Kidney (tissue), 14 donors: ENCODE results near the gene C5orf46. TPM values are rescaled to one million over a fixed set of nuclear protein-coding genes. Genes with fewer than 3 reads are reported as not detected.
"Not testable (repeated sequence)": the region's sequence is repeated elsewhere in the genome, so short reads cannot be mapped to it uniquely, and the experiment has no call there.

Experiments
- DNase-seq, 5 donors: peaks; one replicate each; pipeline ENCODE4 v3.0.0-alpha.2; 2013 to 2020
- FAIRE-seq: peaks from 2 replicates; lab custom pipeline; 2012; peaks lifted over from hg19 to GRCh38; lab: Jason Lieb, UNC
- H3K27ac ChIP-seq, 2 donors: one replicate each; pipeline ENCODE4 v1.7.0; 2013; ENCODE audit warnings: low read depth in 2 of 2, low read length in 2 of 2, inconsistent platforms in 1 of 2
- H3K27me3 ChIP-seq: one replicate; pipeline ENCODE4 v1.7.1; 2013; ENCODE audit warnings: low read length, inconsistent platforms; ENCODE audit not compliant: control insufficient read depth, insufficient read depth
- H3K36me3 ChIP-seq, 3 donors: one replicate each; pipeline versions ENCODE4 v1.7.0 to v1.7.1; 2013; ENCODE audit warnings: low read length in 3 of 3, control low read depth in 1 of 3, inconsistent platforms in 1 of 3; ENCODE audit not compliant: insufficient read depth in 3 of 3, control insufficient read depth in 2 of 3
- H3K4me1 ChIP-seq, 3 donors: one replicate each; pipeline versions ENCODE4 v1.7.0 to v1.7.1; 2013; ENCODE audit warnings: low read length in 3 of 3, inconsistent platforms in 1 of 3, low read depth in 1 of 3; ENCODE audit not compliant: control insufficient read depth in 2 of 3, insufficient read depth in 2 of 3
- H3K4me3 ChIP-seq, 3 donors: one replicate each; pipeline versions ENCODE4 v1.7.0 to v1.8.1; 2013; ENCODE audit warnings: low read length in 3 of 3, control low read depth in 1 of 3, inconsistent platforms in 1 of 3
- H3K9ac ChIP-seq, 3 donors: one replicate each; pipeline versions ENCODE4 v1.7.0 to v1.7.1; 2013; ENCODE audit warnings: low read length in 3 of 3, control low read depth in 1 of 3, inconsistent platforms in 1 of 3
- H3K9me3 ChIP-seq, 3 donors: one replicate each; pipeline versions ENCODE4 v1.7.0 to v1.7.1; 2013; ENCODE audit warnings: low read length in 3 of 3, control low read depth in 1 of 3, inconsistent platforms in 1 of 3; ENCODE audit not compliant: control insufficient read depth in 2 of 3, insufficient read depth in 1 of 3
- CTCF ChIP-seq: IDR thresholded peaks from 3 replicates; pipeline ENCODE4 v1.5.1; 2012; ENCODE audit warnings: mild to moderate bottlenecking, moderate library complexity, borderline replicate concordance; ENCODE audit not compliant: insufficient read depth; ENCODE audit errors: extremely low read depth
- intact Hi-C: fragments of 100-400 bp; cut with DNase I; formaldehyde crosslinking; loops from one replicate; pipeline ENCODE4 v1.11.1; 2022
- polyA plus RNA-seq: library from polyadenylated mRNA; stranded (reverse); fragments of 350-450 nt; fragmentation: Illumina TruSeq; extraction: RNeasy Lipid Tissue Mini Kit (QIAGEN cat#74804); gene quantifications from one replicate; pipeline ENCODE4 v1.2.3, GENCODE V29; 2014; ENCODE audit warnings: low read depth, low replicate concordance; ENCODE audit not compliant: insufficient read depth
- total RNA-seq: library from RNA; stranded (reverse); fragmentation: NEBNext Ultra II Directional; extraction: Animal tissue kit (Norgen Biotek cat#: 25700); gene quantifications from one replicate; pipeline ENCODE4 v1.2.1, GENCODE V29; 2021
- donor health status: control.
- donor health status: control.
- donor health status: control.
- donor health status: control.
- donor health status: control.
- donor health status: DM: yes; HTN: yes; CAD: no.
- donor health status: Normal renal cell carcinoma (clear cell type).

The C5orf46 gene
- total and polyA plus RNA-seq, 2 donors from 2014 or later, result not detected

- no peak overlapping the region for H3K4me3 ChIP-seq
- no peak for FAIRE-seq
- H3K4me1 ChIP-seq, result no peaks in the 10 kb centered on the region
- H3K27me3 ChIP-seq, result no peaks in the 10 kb centered on the region
- H3K9ac ChIP-seq, result no peak overlapping the region
- no peaks in the 10 kb centered on the region for H3K9me3 ChIP-seq
- intact Hi-C loops, result no loop called here
- no peak for TF ChIP-seq CTCF
- no peaks in the 10 kb centered on the region for H3K36me3 ChIP-seq
- H3K27ac ChIP-seq, result no peak overlapping the region
- no peak for DNase-seq
Observed at GRCh38 chr5:147876141-147876540, 30.2 kb downstream of the C5orf46 start.

GRCh38 chr5:147874910-147875367 is 31.4 kb downstream of the C5orf46 start:
- FAIRE-seq (no peak), DNase-seq (no peak)
- H3K9me3 ChIP-seq, result no peaks in the 10 kb centered on the region
- no peak overlapping the region for H3K4me3 ChIP-seq
- intact Hi-C loops, result no loop called here
- H3K27ac ChIP-seq, result no peak overlapping the region
- no peak overlapping the region for H3K9ac ChIP-seq
- H3K27me3 ChIP-seq, result no peaks in the 10 kb centered on the region
- H3K36me3 ChIP-seq, result no peaks in the 10 kb centered on the region
- no peaks in the 10 kb centered on the region for H3K4me1 ChIP-seq
- TF ChIP-seq CTCF, result no peak

- intact Hi-C loops, H3K9me3 ChIP-seq, H3K36me3 ChIP-seq, H3K27me3 ChIP-seq, H3K9ac ChIP-seq, FAIRE-seq, H3K4me3 ChIP-seq, H3K4me1 ChIP-seq, DNase-seq, H3K27ac ChIP-seq: not testable (repeated sequence)
Observed at GRCh38 chr5:147874118-147874875, 32.0 kb downstream of the C5orf46 start.

GRCh38 chr5:147872744-147873435 is 33.4 kb downstream of the C5orf46 start:
- H3K4me1 ChIP-seq, H3K4me3 ChIP-seq, H3K9ac ChIP-seq, H3K27me3 ChIP-seq, intact Hi-C loops, FAIRE-seq, H3K27ac ChIP-seq, H3K36me3 ChIP-seq, H3K9me3 ChIP-seq, DNase-seq: not testable (repeated sequence)

GRCh38 chr5:147871980-147872549 is 34.3 kb downstream of the C5orf46 start:
- H3K36me3 ChIP-seq, DNase-seq, H3K4me1 ChIP-seq, FAIRE-seq, H3K4me3 ChIP-seq, H3K9me3 ChIP-seq, H3K27me3 ChIP-seq, intact Hi-C loops, H3K9ac ChIP-seq, H3K27ac ChIP-seq: not testable (repeated sequence)

- DNase-seq, H3K27me3 ChIP-seq, H3K9ac ChIP-seq, H3K36me3 ChIP-seq, H3K9me3 ChIP-seq, FAIRE-seq, intact Hi-C loops, H3K4me1 ChIP-seq, H3K4me3 ChIP-seq, H3K27ac ChIP-seq: not testable (repeated sequence)
Observed at GRCh38 chr5:147869892-147870291, 36.4 kb downstream of the C5orf46 start.
